ENCODE measurements around the gene RNASEH2B.

The RNASEH2B gene

DNA sequence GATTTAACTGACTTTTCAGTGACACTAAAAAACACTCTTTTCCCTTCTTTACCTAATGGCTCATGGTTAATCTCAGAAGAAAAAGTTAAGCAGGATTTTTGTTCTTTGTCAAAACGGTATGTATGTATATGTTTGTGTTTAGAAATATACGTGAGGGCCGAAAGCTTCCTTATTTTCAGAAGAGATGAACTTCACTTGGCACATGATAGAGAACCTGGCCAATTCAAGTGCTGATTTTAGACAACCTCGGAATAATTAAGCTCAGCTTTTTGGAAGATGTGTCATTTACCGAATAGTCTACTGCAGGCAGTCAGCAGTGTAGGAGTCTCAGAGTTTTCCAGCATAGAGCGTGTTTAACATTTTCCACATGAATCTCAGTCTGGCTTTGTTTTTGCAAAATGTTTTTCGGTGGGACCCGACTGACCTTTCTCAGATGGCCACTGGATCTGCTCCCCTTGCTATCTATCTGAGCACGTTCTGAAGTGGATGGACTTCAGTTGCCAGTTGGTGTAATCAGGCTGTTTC is 4.6 kb downstream of the RNASEH2B start:
- H3K27me3 ChIP-seq (ENCODE audit: insufficient read depth, insufficient read length): no peaks in the 10 kb centered on the region
- no peak for DNase-seq (ENCODE audit: low read depth, low spot score)
- no peaks in the 10 kb centered on the region for H3K9me3 ChIP-seq (ENCODE audit: insufficient read depth, low read length)
- H3K36me3 ChIP-seq (ENCODE audit: insufficient read depth, insufficient read length, low read length): no peaks in the 10 kb centered on the region
- H3K4me1 ChIP-seq (ENCODE audit: insufficient read depth, insufficient read length): no peaks in the 10 kb centered on the region
- TF ChIP-seq YY1 (IDR thresholded peaks at IDR 0.05; ENCODE audit: insufficient read depth, insufficient read length) (no peak), ZNF274 (IDR thresholded peaks at IDR 0.05; ENCODE audit: low read depth, low read length) (no peak), SUZ12 (IDR thresholded peaks at IDR 0.05; ENCODE audit: extremely low read depth, insufficient read depth, insufficient read length) (no peak)
- no peak overlapping the region for H3K9ac ChIP-seq (ENCODE audit: insufficient read length, low read depth)
- H3K4me3 ChIP-seq (ENCODE audit: insufficient read length, low read depth): no peak overlapping the region

DNA sequence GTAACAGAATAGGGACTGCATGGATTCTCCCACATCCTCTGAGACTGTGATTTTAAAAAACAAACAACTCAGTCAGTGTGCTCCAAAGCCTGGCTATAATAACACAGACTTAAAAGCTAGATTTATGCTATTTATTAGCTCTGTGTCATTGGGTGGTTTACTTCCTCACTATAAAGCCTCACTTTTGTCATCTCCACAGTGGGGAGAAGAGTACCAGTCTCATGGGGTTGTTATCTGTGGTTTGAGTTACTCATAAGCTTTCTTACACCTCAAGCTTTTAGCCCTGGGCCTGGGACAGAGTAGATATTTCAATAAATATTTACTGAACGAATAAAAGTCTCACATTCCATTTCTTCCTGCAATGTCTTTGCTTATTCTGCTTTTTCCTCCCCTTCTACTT is 5.3 kb downstream of the RNASEH2B start:
- Histone ChIP-seq H3K4me3 (ENCODE audit: insufficient read length, low read depth) (no peak overlapping the region), H3K9me3 (ENCODE audit: insufficient read depth, low read length) (no peaks in the 10 kb centered on the region), H3K36me3 (ENCODE audit: insufficient read depth, insufficient read length, low read length) (no peaks in the 10 kb centered on the region), H3K27me3 (ENCODE audit: insufficient read depth, insufficient read length) (no peaks in the 10 kb centered on the region), H3K9ac (ENCODE audit: insufficient read length, low read depth) (no peak overlapping the region), H3K4me1 (ENCODE audit: insufficient read depth, insufficient read length) (no peaks in the 10 kb centered on the region)
- no peak for DNase-seq (ENCODE audit: low read depth, low spot score)
- TF ChIP-seq ZNF274 (IDR thresholded peaks at IDR 0.05; ENCODE audit: low read depth, low read length) (no peak), SUZ12 (IDR thresholded peaks at IDR 0.05; ENCODE audit: extremely low read depth, insufficient read depth, insufficient read length) (no peak), YY1 (IDR thresholded peaks at IDR 0.05; ENCODE audit: insufficient read depth, insufficient read length) (no peak)

DNA sequence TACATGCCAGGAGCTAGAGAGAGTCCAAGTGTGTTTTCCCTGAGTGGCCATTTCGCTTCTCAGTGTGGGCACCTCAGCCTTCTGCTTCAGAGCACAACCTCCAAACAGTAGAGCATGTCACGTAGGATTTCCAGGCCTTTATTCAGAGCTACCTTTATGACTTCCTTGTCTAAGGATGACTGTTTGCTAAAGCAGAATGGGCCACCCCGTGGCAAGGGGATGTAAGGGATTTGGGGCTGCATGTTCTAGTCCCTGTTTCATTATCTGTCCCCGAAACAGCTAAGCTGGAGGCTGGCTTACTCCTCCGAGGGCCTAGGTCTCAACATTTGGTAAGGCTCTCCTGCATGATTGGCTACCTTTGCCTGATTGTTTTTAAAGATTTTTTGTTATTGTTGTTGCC is 6.0 kb downstream of the RNASEH2B start:
- H3K4me1 ChIP-seq (ENCODE audit: insufficient read depth, insufficient read length): no peaks in the 10 kb centered on the region
- no peak overlapping the region for H3K9ac ChIP-seq (ENCODE audit: insufficient read length, low read depth)
- no peaks in the 10 kb centered on the region for H3K9me3 ChIP-seq (ENCODE audit: insufficient read depth, low read length)
- DNase-seq (ENCODE audit: low read depth, low spot score): no peak
- H3K27me3 ChIP-seq (ENCODE audit: insufficient read depth, insufficient read length): no peaks in the 10 kb centered on the region
- no peak overlapping the region for H3K4me3 ChIP-seq (ENCODE audit: insufficient read length, low read depth)
- no peak for TF ChIP-seq SUZ12 (IDR thresholded peaks at IDR 0.05; ENCODE audit: extremely low read depth, insufficient read depth, insufficient read length)
- TF ChIP-seq YY1 (IDR thresholded peaks at IDR 0.05; ENCODE audit: insufficient read depth, insufficient read length): no peak
- TF ChIP-seq ZNF274 (IDR thresholded peaks at IDR 0.05; ENCODE audit: low read depth, low read length): no peak
- no peaks in the 10 kb centered on the region for H3K36me3 ChIP-seq (ENCODE audit: insufficient read depth, insufficient read length, low read length)

DNA sequence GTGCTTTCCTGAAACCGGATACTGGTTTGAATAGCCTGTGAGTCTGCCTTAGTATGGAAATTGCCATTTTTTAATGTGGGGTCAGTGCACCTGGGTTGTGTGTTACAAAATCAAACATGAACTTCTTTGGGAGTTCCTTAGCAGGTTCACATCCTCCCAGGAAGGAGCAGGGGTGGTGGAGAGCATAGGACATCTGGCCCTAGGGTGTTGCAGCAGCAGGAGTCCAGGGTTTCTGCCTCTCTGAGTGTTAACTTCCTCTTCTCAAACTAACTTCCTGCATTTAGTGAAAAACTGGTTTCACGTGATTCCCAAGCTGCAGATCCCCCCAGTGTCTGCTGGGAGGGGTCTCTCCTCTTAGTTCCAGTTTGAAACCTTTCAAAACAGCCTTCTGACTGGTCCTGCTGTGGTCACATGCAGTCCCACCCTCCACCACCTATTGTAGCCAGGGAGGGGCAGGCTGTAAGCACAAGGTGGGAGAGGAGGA is 7.2 kb downstream of the RNASEH2B start:
- Histone ChIP-seq H3K9me3 (ENCODE audit: insufficient read depth, low read length) (0 out of 2 replicates have a peak, but pooled peaks cover 2% of the 10 kb centered on the region), H3K36me3 (ENCODE audit: insufficient read depth, insufficient read length, low read length) (no peaks in the 10 kb centered on the region), H3K9ac (ENCODE audit: insufficient read length, low read depth) (no peak overlapping the region), H3K4me1 (ENCODE audit: insufficient read depth, insufficient read length) (no peaks in the 10 kb centered on the region), H3K4me3 (ENCODE audit: insufficient read length, low read depth) (no peak overlapping the region), H3K27me3 (ENCODE audit: insufficient read depth, insufficient read length) (no peaks in the 10 kb centered on the region)
- TF ChIP-seq YY1 (IDR thresholded peaks at IDR 0.05; ENCODE audit: insufficient read depth, insufficient read length): no peak
- TF ChIP-seq SUZ12 (IDR thresholded peaks at IDR 0.05; ENCODE audit: extremely low read depth, insufficient read depth, insufficient read length): no peak
- TF ChIP-seq ZNF274 (IDR thresholded peaks at IDR 0.05; ENCODE audit: low read depth, low read length): no peak
- DNase-seq (ENCODE audit: low read depth, low spot score): no peak

DNA sequence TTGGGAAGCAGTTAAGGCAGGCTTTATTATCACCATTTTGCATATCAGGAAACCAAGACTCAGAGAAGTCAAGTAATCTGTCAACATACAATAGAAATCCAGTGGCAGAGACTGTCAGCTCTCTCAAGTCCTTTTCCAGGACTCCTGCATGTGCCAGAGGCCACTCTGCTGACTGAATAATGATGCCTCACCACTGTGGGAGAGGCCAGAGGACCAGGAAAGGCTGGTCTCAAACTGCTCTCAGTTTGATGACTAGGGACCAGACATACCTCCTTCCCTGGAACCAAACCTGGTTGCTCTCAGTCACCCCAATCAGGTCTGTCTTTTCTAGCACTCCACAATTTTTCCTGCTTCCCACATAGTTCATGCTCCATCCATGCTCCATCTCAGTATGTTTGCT is 8.0 kb downstream of the RNASEH2B start:
- H3K4me3 ChIP-seq (ENCODE audit: insufficient read length, low read depth): no peak overlapping the region
- no peak overlapping the region for H3K9ac ChIP-seq (ENCODE audit: insufficient read length, low read depth)
- no peaks in the 10 kb centered on the region for H3K27me3 ChIP-seq (ENCODE audit: insufficient read depth, insufficient read length)
- H3K36me3 ChIP-seq (ENCODE audit: insufficient read depth, insufficient read length, low read length): no peaks in the 10 kb centered on the region
- peaks cover 8% of the 10 kb centered on the region; the same call in 1 of the 2 replicates for H3K9me3 ChIP-seq (ENCODE audit: insufficient read depth, low read length)
- no peak for TF ChIP-seq YY1 (IDR thresholded peaks at IDR 0.05; ENCODE audit: insufficient read depth, insufficient read length)
- no peak for TF ChIP-seq ZNF274 (IDR thresholded peaks at IDR 0.05; ENCODE audit: low read depth, low read length)
- no peak for TF ChIP-seq SUZ12 (IDR thresholded peaks at IDR 0.05; ENCODE audit: extremely low read depth, insufficient read depth, insufficient read length)
- no peak for DNase-seq (ENCODE audit: low read depth, low spot score)
- H3K4me1 ChIP-seq (ENCODE audit: insufficient read depth, insufficient read length): no peaks in the 10 kb centered on the region

DNA sequence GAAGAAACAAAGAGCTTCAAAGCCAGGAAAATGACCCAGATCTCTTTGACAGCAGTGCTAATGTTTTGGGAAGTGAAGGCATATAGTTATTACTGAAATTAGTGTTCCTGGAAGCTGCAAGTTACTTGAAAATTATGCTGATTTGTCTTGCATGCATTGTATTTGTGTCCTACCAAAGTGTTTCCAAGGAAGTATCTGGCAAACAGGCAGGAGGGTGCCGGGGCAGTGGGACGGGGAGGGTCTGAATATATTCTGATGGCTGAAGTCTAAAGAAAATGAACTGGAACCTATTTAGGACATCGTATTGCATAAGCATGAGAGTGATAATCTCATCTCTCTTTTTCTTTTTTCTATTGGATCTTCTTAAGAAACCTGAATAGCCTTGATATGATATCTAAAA is 9.0 kb downstream of the RNASEH2B start:
- no peak overlapping the region for H3K9ac ChIP-seq (ENCODE audit: insufficient read length, low read depth)
- TF ChIP-seq ZNF274 (IDR thresholded peaks at IDR 0.05; ENCODE audit: low read depth, low read length) (no peak), SUZ12 (IDR thresholded peaks at IDR 0.05; ENCODE audit: extremely low read depth, insufficient read depth, insufficient read length) (no peak), YY1 (IDR thresholded peaks at IDR 0.05; ENCODE audit: insufficient read depth, insufficient read length) (no peak)
- no peaks in the 10 kb centered on the region for H3K36me3 ChIP-seq (ENCODE audit: insufficient read depth, insufficient read length, low read length)
- no peaks in the 10 kb centered on the region for H3K4me1 ChIP-seq (ENCODE audit: insufficient read depth, insufficient read length)
- no peak overlapping the region for H3K4me3 ChIP-seq (ENCODE audit: insufficient read length, low read depth)
- no peak for DNase-seq (ENCODE audit: low read depth, low spot score)
- H3K9me3 ChIP-seq (ENCODE audit: insufficient read depth, low read length): peaks cover 11% of the 10 kb centered on the region; the same call in 1 of the 2 replicates
- no peaks in the 10 kb centered on the region for H3K27me3 ChIP-seq (ENCODE audit: insufficient read depth, insufficient read length)

DNA sequence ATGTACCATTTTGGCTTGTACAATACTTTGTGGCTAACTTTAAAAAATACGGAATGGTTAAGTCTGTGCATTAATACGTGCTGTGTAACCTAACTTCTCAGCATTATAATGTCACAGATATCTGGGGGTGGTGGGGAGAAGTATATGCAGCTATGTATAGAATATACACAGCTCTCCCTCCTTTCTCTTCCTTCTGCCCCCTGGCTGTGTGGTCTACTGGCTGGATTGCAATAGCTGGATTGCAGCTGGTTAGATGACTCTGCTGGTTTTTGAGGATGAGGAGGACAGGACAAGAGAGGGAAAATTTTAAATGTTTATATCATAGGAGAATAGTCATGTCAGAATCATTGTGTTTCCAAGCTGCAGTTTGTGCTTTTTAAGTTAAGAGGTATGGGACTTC is 9.7 kb downstream of the RNASEH2B start:
- no peak overlapping the region for H3K4me3 ChIP-seq (ENCODE audit: insufficient read length, low read depth)
- no peak overlapping the region for H3K9ac ChIP-seq (ENCODE audit: insufficient read length, low read depth)
- no peaks in the 10 kb centered on the region for H3K27me3 ChIP-seq (ENCODE audit: insufficient read depth, insufficient read length)
- no peaks in the 10 kb centered on the region for H3K36me3 ChIP-seq (ENCODE audit: insufficient read depth, insufficient read length, low read length)
- no peaks in the 10 kb centered on the region for H3K4me1 ChIP-seq (ENCODE audit: insufficient read depth, insufficient read length)
- peaks cover 17% of the 10 kb centered on the region; the same call in 1 of the 2 replicates for H3K9me3 ChIP-seq (ENCODE audit: insufficient read depth, low read length)
- DNase-seq (ENCODE audit: low read depth, low spot score): no peak
- TF ChIP-seq YY1 (IDR thresholded peaks at IDR 0.05; ENCODE audit: insufficient read depth, insufficient read length) (no peak), SUZ12 (IDR thresholded peaks at IDR 0.05; ENCODE audit: extremely low read depth, insufficient read depth, insufficient read length) (no peak), ZNF274 (IDR thresholded peaks at IDR 0.05; ENCODE audit: low read depth, low read length) (no peak)
